ENCODE results near the gene SLC2A9. TPM values are rescaled to one million over a fixed set of nuclear protein-coding genes. Genes with fewer than 3 reads are reported as not detected.

SLC2A9 gene
- total RNA-seq, 4 donors from 2014 or later = 5.6 to 10.5 (median 6.5) TPM

GRCh38 chr4:9861561-9861960, 159.7 kb downstream of the SLC2A9 start:
- 91% methylated on average over 3 of the region's 3 CpGs for WGBS
- intact Hi-C loops (cut with DNase I) = no loop called here

GRCh38 chr4:9859810-9860209, 161.5 kb downstream of the SLC2A9 start:
- intact Hi-C loops (cut with DNase I) = no loop called here
- Histone ChIP-seq H3K4me3 (no peak overlapping the region), H3K36me3 (no peaks in the 10 kb centered on the region), H3K9me3 (peaks cover 0 to 30% (median 19%) of the 10 kb centered on the region in 4 donors), H3K4me1 (no peaks in the 10 kb centered on the region), H3K27ac (replicated peaks in 1 of 4) (no peak overlapping the region), H3K27me3 (no peaks in the 10 kb centered on the region)
- no peak for DNase-seq (ENCODE audit: extremely low spot score)
- 81% methylated on average over 6 of the region's 6 CpGs for WGBS
- TF ChIP-seq POLR2AphosphoS5 (IDR thresholded peaks at IDR 0.05) (no peak), POLR2A (IDR thresholded peaks at IDR 0.05; ENCODE audit: low read depth) (no peak), EP300 (IDR thresholded peaks at IDR 0.05) (no peak)
- TF ChIP-seq, protein P1, sequence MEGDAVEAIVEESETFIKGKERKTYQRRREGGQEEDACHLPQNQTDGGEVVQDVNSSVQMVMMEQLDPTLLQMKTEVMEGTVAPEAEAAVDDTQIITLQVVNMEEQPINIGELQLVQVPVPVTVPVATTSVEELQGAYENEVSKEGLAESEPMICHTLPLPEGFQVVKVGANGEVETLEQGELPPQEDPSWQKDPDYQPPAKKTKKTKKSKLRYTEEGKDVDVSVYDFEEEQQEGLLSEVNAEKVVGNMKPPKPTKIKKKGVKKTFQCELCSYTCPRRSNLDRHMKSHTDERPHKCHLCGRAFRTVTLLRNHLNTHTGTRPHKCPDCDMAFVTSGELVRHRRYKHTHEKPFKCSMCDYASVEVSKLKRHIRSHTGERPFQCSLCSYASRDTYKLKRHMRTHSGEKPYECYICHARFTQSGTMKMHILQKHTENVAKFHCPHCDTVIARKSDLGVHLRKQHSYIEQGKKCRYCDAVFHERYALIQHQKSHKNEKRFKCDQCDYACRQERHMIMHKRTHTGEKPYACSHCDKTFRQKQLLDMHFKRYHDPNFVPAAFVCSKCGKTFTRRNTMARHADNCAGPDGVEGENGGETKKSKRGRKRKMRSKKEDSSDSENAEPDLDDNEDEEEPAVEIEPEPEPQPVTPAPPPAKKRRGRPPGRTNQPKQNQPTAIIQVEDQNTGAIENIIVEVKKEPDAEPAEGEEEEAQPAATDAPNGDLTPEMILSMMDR (IDR thresholded peaks at IDR 0.05) = no peak

More at GRCh38 chr4:9861561-9861960, 159.7 kb downstream of the SLC2A9 start:
- Histone ChIP-seq H3K27ac (replicated peaks in 1 of 4) (no peak overlapping the region), H3K27me3 (no peaks in the 10 kb centered on the region), H3K4me3 (no peak overlapping the region), H3K9me3 (peaks cover 0 to 14% (median 7%) of the 10 kb centered on the region in 4 donors), H3K36me3 (no peaks in the 10 kb centered on the region), H3K4me1 (no peaks in the 10 kb centered on the region)
- DNase-seq (ENCODE audit: extremely low spot score) = no peak
- no peak for TF ChIP-seq EP300 (IDR thresholded peaks at IDR 0.05)
- TF ChIP-seq POLR2AphosphoS5 (IDR thresholded peaks at IDR 0.05) = no peak
- no peak for TF ChIP-seq POLR2A (IDR thresholded peaks at IDR 0.05; ENCODE audit: low read depth)
- TF ChIP-seq, protein P1 (IDR thresholded peaks at IDR 0.05) = no peak

GRCh38 chr4:9849538-9849920, 171.8 kb downstream of the SLC2A9 start:
- WGBS = 97% methylated on average over 2 of the region's 2 CpGs
- no peaks in the 10 kb centered on the region for H3K27me3 ChIP-seq

GRCh38 chr4:9847968-9848748, 173.1 kb downstream of the SLC2A9 start:
- WGBS = 79% methylated on average over 5 of the region's 5 CpGs
- Histone ChIP-seq H3K9me3 (peaks cover 0 to 5% (median 2%) of the 10 kb centered on the region in 4 donors), H3K27ac (replicated peaks in 1 of 4) (no peak overlapping the region), H3K4me3 (no peak overlapping the region), H3K36me3 (no peaks in the 10 kb centered on the region), H3K4me1 (no peaks in the 10 kb centered on the region), H3K27me3 (no peaks in the 10 kb centered on the region)
- no peak for DNase-seq (ENCODE audit: extremely low spot score)
- TF ChIP-seq EP300 (IDR thresholded peaks at IDR 0.05) (no peak), POLR2AphosphoS5 (IDR thresholded peaks at IDR 0.05) (no peak), POLR2A (IDR thresholded peaks at IDR 0.05; ENCODE audit: low read depth) (no peak)
- TF ChIP-seq, protein P1 (IDR thresholded peaks at IDR 0.05) = no peak
- intact Hi-C loops (cut with DNase I) = no loop called here

More at GRCh38 chr4:9849538-9849920, 171.8 kb downstream of the SLC2A9 start:
- TF ChIP-seq POLR2A (IDR thresholded peaks at IDR 0.05; ENCODE audit: low read depth) (no peak), EP300 (IDR thresholded peaks at IDR 0.05) (no peak), POLR2AphosphoS5 (IDR thresholded peaks at IDR 0.05) (no peak)
- TF ChIP-seq, protein P1 (IDR thresholded peaks at IDR 0.05) = no peak
- Histone ChIP-seq H3K4me1 (no peaks in the 10 kb centered on the region), H3K4me3 (no peak overlapping the region), H3K9me3 (peaks cover 0 to 5% (median 2%) of the 10 kb centered on the region in 4 donors), H3K36me3 (no peaks in the 10 kb centered on the region), H3K27ac (replicated peaks in 1 of 4) (no peak overlapping the region)
- intact Hi-C loops (cut with DNase I) = no loop called here
- DNase-seq (ENCODE audit: extremely low spot score) = no peak
